Karpas-422 (cell line): Measurements from ENCODE around the gene ZNF175. TPM values are rescaled to one million over a fixed set of nuclear protein-coding genes. Genes with fewer than 3 reads are reported as not detected.

Experiments used
- DNase-seq: peaks from one replicate; pipeline ENCODE4 v3.0.0-alpha.2; 2015
- H2AFZ ChIP-seq: fragments of 200-600 bp; sonication (generic); 2 replicates; pipeline ENCODE4 v1.6.1; 2014; ENCODE audit warnings: antibody characterized with exemption, low read length, mixed read lengths
- H3K27ac ChIP-seq: fragments of 200-600 bp; sonication (generic); 2 replicates; pipeline ENCODE4 v1.5.1; 2014; ENCODE audit warnings: mild to moderate bottlenecking, low read length, moderate library complexity
- H3K27me3 ChIP-seq: fragments of 200-600 bp; sonication (generic); 2 replicates; pipeline ENCODE4 v1.6.1; 2014; ENCODE audit warnings: low read length, mixed read lengths
- H3K36me3 ChIP-seq: fragments of 200-600 bp; sonication (generic); 2 replicates; pipeline ENCODE4 v1.6.1; 2014; ENCODE audit warnings: low read length, mixed read lengths; ENCODE audit not compliant: insufficient read depth
- H3K4me1 ChIP-seq: fragments of 200-600 bp; sonication (generic); 2 replicates; pipeline ENCODE4 v1.6.1; 2014; ENCODE audit warnings: mild to moderate bottlenecking, low read length, mixed read lengths
- H3K4me2 ChIP-seq: fragments of 200-600 bp; sonication (generic); 2 replicates; pipeline ENCODE4 v1.6.1; 2014; ENCODE audit warnings: low read length, low read depth, mild to moderate bottlenecking; ENCODE audit not compliant: poor library complexity, severe bottlenecking
- H3K4me3 ChIP-seq: fragments of 200-600 bp; sonication (generic); 2 replicates; pipeline ENCODE4 v1.5.1; 2014; ENCODE audit warnings: mild to moderate bottlenecking, antibody characterized with exemption, low read length, mixed read lengths
- H3K79me2 ChIP-seq: fragments of 200-600 bp; sonication (generic); 2 replicates; pipeline ENCODE4 v1.6.1; 2014; ENCODE audit warnings: mild to moderate bottlenecking, low read length, mixed read lengths
- H3K9ac ChIP-seq: fragments of 200-600 bp; sonication (generic); 2 replicates; pipeline ENCODE4 v1.6.0; 2014; ENCODE audit warnings: low read length
- H3K9me2 ChIP-seq: fragments of 200-600 bp; sonication (generic), shearing (Covaris generic); replicated peaks from 2 replicates; pipeline ENCODE4 v1.6.0; 2014; ENCODE audit warnings: mild to moderate bottlenecking, low read length, moderate library complexity; ENCODE audit not compliant: insufficient read depth
- H3K9me3 ChIP-seq: fragments of 300-700, 200-600 bp; sonication (generic); 2 replicates; pipeline ENCODE4 v1.6.1; 2014; ENCODE audit warnings: low read length, mixed read lengths
- H4K20me1 ChIP-seq: fragments of 200-600 bp; sonication (generic); 2 replicates; pipeline ENCODE4 v1.6.1; 2014; ENCODE audit warnings: mild to moderate bottlenecking, antibody characterized with exemption, low read length, low read depth; ENCODE audit not compliant: insufficient read depth
- total RNA-seq: library from RNA; depleted of rRNA; stranded (reverse); fragments of >200 nt; shearing (Covaris generic); gene quantifications from 2 replicates; pipeline ENCODE4 v1.2.3, GENCODE V29; 2014; ENCODE audit warnings: low replicate concordance

The ZNF175 gene
- total RNA-seq, 1 experiment from 2014 or later = 8.9 TPM

- Histone ChIP-seq H3K27me3 (no peaks in the 10 kb centered on the region), H2AFZ (no peak overlapping the region), H3K4me2 (no peak overlapping the region), H3K4me1 (no peaks in the 10 kb centered on the region), H3K9ac (no peak overlapping the region), H3K9me2 (no peaks in the 10 kb centered on the region), H3K27ac (no peak overlapping the region), H4K20me1 (no peaks in the 10 kb centered on the region), H3K79me2 (no peaks in the 10 kb centered on the region), H3K9me3 (no peaks in the 10 kb centered on the region), H3K36me3 (no peaks in the 10 kb centered on the region), H3K4me3 (no peak overlapping the region)
- DNase-seq = no peak
These were observed 35.5 kb upstream of the ZNF175 start for GRCh38 chr19:51535535-51535934.

- Histone ChIP-seq H3K9me3 (no peaks in the 10 kb centered on the region), H2AFZ (no peak overlapping the region), H3K4me2 (no peak overlapping the region)
These were observed 31.2 kb upstream of the ZNF175 start for GRCh38 chr19:51539821-51540366.

GRCh38 chr19:51541458-51542357, 29.4 kb upstream of the ZNF175 start:
- Histone ChIP-seq H3K9me3 (no peaks in the 10 kb centered on the region), H3K4me2 (no peak overlapping the region), H3K9ac (no peak overlapping the region), H3K27me3 (no peaks in the 10 kb centered on the region), H3K79me2 (no peaks in the 10 kb centered on the region), H3K9me2 (no peaks in the 10 kb centered on the region), H2AFZ (no peak overlapping the region), H3K27ac (no peak overlapping the region), H3K4me1 (no peaks in the 10 kb centered on the region), H4K20me1 (no peaks in the 10 kb centered on the region), H3K36me3 (no peaks in the 10 kb centered on the region), H3K4me3 (no peak overlapping the region)
- DNase-seq = no peak

More at GRCh38 chr19:51539821-51540366, 31.2 kb upstream of the ZNF175 start:
- Histone ChIP-seq H3K9ac (no peak overlapping the region), H3K27me3 (no peaks in the 10 kb centered on the region), H3K4me3 (no peak overlapping the region), H3K36me3 (no peaks in the 10 kb centered on the region), H3K79me2 (no peaks in the 10 kb centered on the region), H3K27ac (no peak overlapping the region), H3K4me1 (no peaks in the 10 kb centered on the region), H4K20me1 (no peaks in the 10 kb centered on the region), H3K9me2 (no peaks in the 10 kb centered on the region)
- DNase-seq = no peak

GRCh38 chr19:51542699-51543098, 28.4 kb upstream of the ZNF175 start:
- DNase-seq = no peak
- Histone ChIP-seq H3K4me2 (no peak overlapping the region), H3K79me2 (no peaks in the 10 kb centered on the region), H2AFZ (no peak overlapping the region), H4K20me1 (no peaks in the 10 kb centered on the region), H3K9me3 (no peaks in the 10 kb centered on the region), H3K9me2 (no peaks in the 10 kb centered on the region), H3K4me3 (no peak overlapping the region), H3K36me3 (no peaks in the 10 kb centered on the region), H3K27me3 (no peaks in the 10 kb centered on the region), H3K4me1 (no peaks in the 10 kb centered on the region), H3K27ac (no peak overlapping the region), H3K9ac (no peak overlapping the region)

- no peaks in the 10 kb centered on the region for H3K9me3 ChIP-seq
- no peaks in the 10 kb centered on the region for H4K20me1 ChIP-seq
- H3K4me2 ChIP-seq = no peak overlapping the region
- no peaks in the 10 kb centered on the region for H3K27me3 ChIP-seq
- no peaks in the 10 kb centered on the region for H3K36me3 ChIP-seq
- no peak overlapping the region for H2AFZ ChIP-seq
- no peak overlapping the region for H3K27ac ChIP-seq
- no peak for DNase-seq
- no peaks in the 10 kb centered on the region for H3K4me1 ChIP-seq
- H3K9me2 ChIP-seq = no peaks in the 10 kb centered on the region
- H3K9ac ChIP-seq = no peak overlapping the region
- H3K79me2 ChIP-seq = no peaks in the 10 kb centered on the region
- no peak overlapping the region for H3K4me3 ChIP-seq
These were observed 27.0 kb upstream of the ZNF175 start for GRCh38 chr19:51544038-51544437.

- H3K9ac ChIP-seq = no peak overlapping the region
- no peaks in the 10 kb centered on the region for H3K27me3 ChIP-seq
- no peak overlapping the region for H3K4me2 ChIP-seq
- H3K4me3 ChIP-seq = no peak overlapping the region
- no peaks in the 10 kb centered on the region for H3K36me3 ChIP-seq
- no peak for DNase-seq
- no peak overlapping the region for H2AFZ ChIP-seq
- H3K27ac ChIP-seq = no peak overlapping the region
- no peaks in the 10 kb centered on the region for H3K9me3 ChIP-seq
- H4K20me1 ChIP-seq = no peaks in the 10 kb centered on the region
- H3K4me1 ChIP-seq = peaks cover 10% of the 10 kb centered on the region
- no peaks in the 10 kb centered on the region for H3K9me2 ChIP-seq
- no peaks in the 10 kb centered on the region for H3K79me2 ChIP-seq
These were observed 24.9 kb upstream of the ZNF175 start for GRCh38 chr19:51546107-51546649.

- H3K4me1 ChIP-seq = peaks cover 10% of the 10 kb centered on the region
- no peak for DNase-seq
- H3K9ac ChIP-seq = no peak overlapping the region
- H3K4me3 ChIP-seq = no peak overlapping the region
- no peaks in the 10 kb centered on the region for H3K9me3 ChIP-seq
- no peaks in the 10 kb centered on the region for H3K9me2 ChIP-seq
- no peak overlapping the region for H2AFZ ChIP-seq
- no peaks in the 10 kb centered on the region for H3K27me3 ChIP-seq
- no peak overlapping the region for H3K27ac ChIP-seq
- no peaks in the 10 kb centered on the region for H4K20me1 ChIP-seq
- H3K79me2 ChIP-seq = no peaks in the 10 kb centered on the region
- no peaks in the 10 kb centered on the region for H3K36me3 ChIP-seq
- no peak overlapping the region for H3K4me2 ChIP-seq
These were observed 24.3 kb upstream of the ZNF175 start for GRCh38 chr19:51546650-51547396.
